Natural killer cell (primary cell): ENCODE measurements around the gene DOCK7. TPM values are rescaled to one million over a fixed set of nuclear protein-coding genes. Genes with fewer than 3 reads are reported as not detected.

ENCODE experiments used
- ATAC-seq, 3 donors: fragments of 150-1000 bp in 2 of 3; fragments of 200-7000 bp in 1 of 3; cut with Tn5 transposase; 1 replicate in 1 of 3; 2 replicates in 2 of 3; pipeline ENCODE4 v1.10.0; 2021; ENCODE audit warnings: mild to moderate bottlenecking in 2 of 3, moderate library complexity in 2 of 3
- DNase-seq, 2 donors: peaks; one replicate each; pipeline versions ENCODE4 v3.0.0 to v3.0.0-alpha.2; 2013 to 2021; ENCODE audit warnings: mixed read lengths in 1 of 2
- H3K27ac ChIP-seq: one replicate; pipeline ENCODE4 v1.5.1; 2013; ENCODE audit warnings: mild to moderate bottlenecking, low read length
- H3K27me3 ChIP-seq: one replicate; pipeline ENCODE4 v1.6.1; 2013; ENCODE audit warnings: low read length; ENCODE audit not compliant: control insufficient read depth, insufficient read depth
- H3K36me3 ChIP-seq: one replicate; pipeline ENCODE4 v1.6.1; 2013; ENCODE audit warnings: low read length; ENCODE audit not compliant: control insufficient read depth, insufficient read depth
- H3K4me1 ChIP-seq: one replicate; pipeline ENCODE4 v1.6.1; 2013; ENCODE audit warnings: low read length; ENCODE audit not compliant: control insufficient read depth, insufficient read depth
- H3K4me3 ChIP-seq: one replicate; pipeline ENCODE4 v1.5.1; 2013; ENCODE audit warnings: low read length
- H3K9me3 ChIP-seq: one replicate; pipeline ENCODE4 v1.6.1; 2013; ENCODE audit warnings: low read length; ENCODE audit not compliant: control insufficient read depth, insufficient read depth
- H3K27ac Mint-ChIP-seq, 2 donors: one replicate each; pipeline ENCODE4 v1.8.0; 2022; ENCODE audit warnings: mild to moderate bottlenecking in 2 of 2, mixed read lengths in 2 of 2, moderate library complexity in 1 of 2
- H3K27me3 Mint-ChIP-seq, 2 donors: one replicate each; pipeline ENCODE4 v1.8.0; 2022; ENCODE audit warnings: low read depth in 2 of 2, mixed read lengths in 2 of 2
- H3K36me3 Mint-ChIP-seq: one replicate; pipeline ENCODE4 v1.8.0; 2022; ENCODE audit warnings: mixed read lengths
- H3K4me1 Mint-ChIP-seq, 2 donors: one replicate each; pipeline ENCODE4 v1.8.0; 2022; ENCODE audit warnings: mixed read lengths in 2 of 2
- H3K4me3 Mint-ChIP-seq: one replicate; pipeline ENCODE4 v1.8.0; 2022; ENCODE audit warnings: mild to moderate bottlenecking, moderate library complexity, mixed read lengths
- H3K9me3 Mint-ChIP-seq, 2 donors: one replicate each; pipeline ENCODE4 v1.8.0; 2022; ENCODE audit warnings: mixed read lengths in 2 of 2
- WGBS: methylation state at CpG from one replicate; pipeline ENCODE4 v1.1.7; 2013; ENCODE audit warnings: missing lambda C conversion rate; ENCODE audit not compliant: insufficient coverage; 5-methylcytosine and 5-hydroxymethylcytosine counted together
- intact Hi-C: fragments of 100-400 bp; cut with micrococcal nuclease; formaldehyde crosslinking; loops from one replicate; pipeline ENCODE4 v1.14.2; 2022
- total RNA-seq, 4 donors: library from RNA; stranded (reverse); fragments of 120-200 nt in 1 of 4; gene quantifications; one replicate each; pipeline versions ENCODE4 v1.2.3 to v1.2.4, GENCODE V29; 2013 to 2022
- TF ChIP-seq, protein P1 (sequence below): fragments of 200-600 bp; IDR thresholded peaks from one replicate; pipeline ENCODE4 v1.8.0; 2022; ENCODE audit warnings: antibody characterized with exemption

DOCK7 gene
- total RNA-seq, 3 donors from 2014 or later (not counting 1 experiment from before 2014, with no cell fraction given): 4.3 to 13.1 (median 6.0) TPM

DNA sequence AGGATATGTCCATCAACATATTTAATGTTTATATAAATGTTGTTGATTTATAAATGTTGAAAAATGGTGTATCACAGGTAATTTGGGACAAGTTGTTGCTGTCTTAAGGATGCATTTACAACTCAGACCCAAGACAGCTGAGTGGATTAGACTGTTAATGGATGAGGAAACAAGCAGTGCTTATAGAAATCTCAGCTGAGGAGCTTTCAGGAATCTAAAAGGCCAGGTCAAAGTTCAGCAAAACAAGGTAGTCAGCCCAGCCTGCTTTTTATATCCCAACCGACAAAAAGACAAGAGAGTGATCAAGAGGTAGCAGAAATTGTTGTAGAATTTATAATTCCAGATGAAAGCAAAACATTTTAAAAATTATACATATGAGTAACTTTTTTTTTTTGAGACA is 268.0 kb downstream of the DOCK7 start:
- H3K36me3 Mint-ChIP-seq: no peaks in the 10 kb centered on the region
- ATAC-seq (no peak), DNase-seq (no peak)
- no peaks in the 10 kb centered on the region for H3K9me3 Mint-ChIP-seq
- H3K4me1 Mint-ChIP-seq: no peaks in the 10 kb centered on the region
- Histone ChIP-seq H3K9me3 (no peaks in the 10 kb centered on the region), H3K36me3 (no peaks in the 10 kb centered on the region), H3K4me3 (no peak overlapping the region), H3K27me3 (no peaks in the 10 kb centered on the region), H3K4me1 (no peaks in the 10 kb centered on the region), H3K27ac (no peak overlapping the region)
- H3K4me3 Mint-ChIP-seq: no peak overlapping the region
- TF ChIP-seq, protein P1, sequence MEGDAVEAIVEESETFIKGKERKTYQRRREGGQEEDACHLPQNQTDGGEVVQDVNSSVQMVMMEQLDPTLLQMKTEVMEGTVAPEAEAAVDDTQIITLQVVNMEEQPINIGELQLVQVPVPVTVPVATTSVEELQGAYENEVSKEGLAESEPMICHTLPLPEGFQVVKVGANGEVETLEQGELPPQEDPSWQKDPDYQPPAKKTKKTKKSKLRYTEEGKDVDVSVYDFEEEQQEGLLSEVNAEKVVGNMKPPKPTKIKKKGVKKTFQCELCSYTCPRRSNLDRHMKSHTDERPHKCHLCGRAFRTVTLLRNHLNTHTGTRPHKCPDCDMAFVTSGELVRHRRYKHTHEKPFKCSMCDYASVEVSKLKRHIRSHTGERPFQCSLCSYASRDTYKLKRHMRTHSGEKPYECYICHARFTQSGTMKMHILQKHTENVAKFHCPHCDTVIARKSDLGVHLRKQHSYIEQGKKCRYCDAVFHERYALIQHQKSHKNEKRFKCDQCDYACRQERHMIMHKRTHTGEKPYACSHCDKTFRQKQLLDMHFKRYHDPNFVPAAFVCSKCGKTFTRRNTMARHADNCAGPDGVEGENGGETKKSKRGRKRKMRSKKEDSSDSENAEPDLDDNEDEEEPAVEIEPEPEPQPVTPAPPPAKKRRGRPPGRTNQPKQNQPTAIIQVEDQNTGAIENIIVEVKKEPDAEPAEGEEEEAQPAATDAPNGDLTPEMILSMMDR: no peak
- WGBS: 100% methylated on average over 1 of the region's 1 CpG
- intact Hi-C loops: no loop called here
- H3K27ac Mint-ChIP-seq: no peak overlapping the region
- H3K27me3 Mint-ChIP-seq: peaks cover 5 to 20% of the 10 kb centered on the region in 2 donors

GRCh38 chr1:62417351-62417999 is 270.7 kb downstream of the DOCK7 start:
- Mint-ChIP-seq H3K36me3 (no peaks in the 10 kb centered on the region), H3K4me1 (no peaks in the 10 kb centered on the region), H3K9me3 (no peaks in the 10 kb centered on the region), H3K27ac (no peak overlapping the region), H3K4me3 (no peak overlapping the region), H3K27me3 (peaks cover 5 to 20% of the 10 kb centered on the region in 2 donors)
- 80% methylated on average over 2 of the region's 2 CpGs for WGBS
- intact Hi-C loops: no loop called here
- TF ChIP-seq, protein P1: no peak
- no peak for DNase-seq
- Histone ChIP-seq H3K4me3 (no peak overlapping the region), H3K36me3 (no peaks in the 10 kb centered on the region), H3K27me3 (no peaks in the 10 kb centered on the region), H3K27ac (no peak overlapping the region), H3K9me3 (no peaks in the 10 kb centered on the region), H3K4me1 (no peaks in the 10 kb centered on the region)
- ATAC-seq: no peak

DNA sequence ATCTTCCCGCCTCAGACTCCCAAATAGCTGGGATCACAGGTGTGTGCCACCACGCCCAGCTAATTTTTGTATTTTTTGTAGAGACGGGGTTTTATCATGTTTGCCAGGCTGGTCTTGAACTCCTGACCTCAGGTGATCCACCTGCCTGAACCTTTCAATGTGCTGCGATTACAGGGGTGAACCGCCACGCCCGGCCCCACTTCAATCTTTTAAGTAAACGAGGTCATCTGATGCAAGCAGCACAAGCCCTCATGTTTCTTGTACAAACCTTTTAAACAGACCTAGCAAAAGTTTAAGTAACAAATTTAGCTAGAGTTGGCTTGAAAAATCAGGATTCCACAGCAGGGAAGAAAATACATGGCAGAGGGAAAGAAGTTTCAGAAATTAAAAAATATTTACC is 272.5 kb downstream of the DOCK7 start:
- no peak overlapping the region for H3K4me3 Mint-ChIP-seq
- DNase-seq: no peak
- no peaks in the 10 kb centered on the region for H3K36me3 Mint-ChIP-seq
- peaks cover 5 to 20% of the 10 kb centered on the region in 2 donors for H3K27me3 Mint-ChIP-seq
- WGBS: 89% methylated on average over 8 of the region's 8 CpGs
- H3K4me1 Mint-ChIP-seq: no peaks in the 10 kb centered on the region
- H3K4me1 ChIP-seq: no peaks in the 10 kb centered on the region
- H3K9me3 ChIP-seq: no peaks in the 10 kb centered on the region
- H3K27ac ChIP-seq: no peak overlapping the region
- no peak overlapping the region for H3K4me3 ChIP-seq
- H3K36me3 ChIP-seq: no peaks in the 10 kb centered on the region
- ATAC-seq: no peak
- H3K27me3 ChIP-seq: no peaks in the 10 kb centered on the region
- no peak overlapping the region for H3K27ac Mint-ChIP-seq
- no peaks in the 10 kb centered on the region for H3K9me3 Mint-ChIP-seq
- intact Hi-C loops: no loop called here
- TF ChIP-seq, protein P1: no peak
